ENCODE data around the gene IDH2.

GRCh38 chr15:90145761-90146160 lies 43.5 kb upstream of the IDH2 start:
- TF ChIP-seq ZHX2 (IDR thresholded peaks at IDR 0.05; ENCODE audit: low read depth), result no peak
- no peak for TF ChIP-seq ZHX2 (CRISPR knock-in tag; IDR thresholded peaks at IDR 0.05; ENCODE audit: borderline replicate concordance)
- no peak for TF ChIP-seq CTCF (CRISPR knock-in tag; IDR thresholded peaks at IDR 0.05)
- TF ChIP-seq YEATS4 (CRISPR knock-in tag; IDR thresholded peaks at IDR 0.05; ENCODE audit: borderline replicate concordance), result no peak
- TF ChIP-seq PAF1 (CRISPR knock-in tag; IDR thresholded peaks at IDR 0.05), result no peak
- no peak for TF ChIP-seq MAX (IDR thresholded peaks at IDR 0.05)
- no peak for TF ChIP-seq SP1 (IDR thresholded peaks at IDR 0.05)
- no peak for TF ChIP-seq SP1 (CRISPR knock-in tag; IDR thresholded peaks at IDR 0.05)
- no peak for TF ChIP-seq NR1H2 (CRISPR knock-in tag; IDR thresholded peaks at IDR 0.05; ENCODE audit: borderline replicate concordance, low read depth)
- TF ChIP-seq FLYWCH1 (CRISPR knock-in tag; IDR thresholded peaks at IDR 0.05), result no peak
- no peak for TF ChIP-seq FOXO1 (CRISPR knock-in tag; IDR thresholded peaks at IDR 0.05)
- TF ChIP-seq ZNF607 (CRISPR knock-in tag; IDR thresholded peaks at IDR 0.05; ENCODE audit: borderline replicate concordance), result no peak
- no peak for TF ChIP-seq USF2 (IDR thresholded peaks at IDR 0.05; ENCODE audit: low read depth, low read length)
- TF ChIP-seq USF2 (CRISPR knock-in tag; IDR thresholded peaks at IDR 0.05; ENCODE audit: borderline replicate concordance), result no peak
